NCI-H69 (cell line): Measurements from ENCODE around the gene ETV6.

Experiments used
- DNase-seq: peaks from one replicate; lab custom pipeline; 2025; lab: John Stamatoyannopoulos, UW

Gene ETV6

DNA sequence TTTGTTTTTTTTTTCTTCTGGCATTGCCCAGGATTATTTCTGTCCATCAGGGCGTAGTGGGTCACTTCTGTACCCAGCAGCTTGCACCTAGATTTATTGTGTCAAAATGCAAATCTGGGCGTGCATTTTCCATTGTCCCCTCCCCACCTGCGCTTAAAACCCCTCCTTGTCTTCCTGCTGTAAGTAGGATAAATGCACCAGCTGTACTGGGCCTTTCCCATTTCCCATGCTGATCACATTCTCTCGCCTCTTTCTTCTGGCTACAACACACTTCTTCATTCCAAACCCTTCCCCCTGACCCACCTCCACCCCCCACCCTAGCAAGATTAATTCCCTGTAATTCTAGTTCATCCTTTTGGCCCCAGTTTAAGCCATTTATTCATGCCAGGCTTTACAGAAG, 128.0 kb downstream of the ETV6 start:
- DNase-seq = no peak

DNA sequence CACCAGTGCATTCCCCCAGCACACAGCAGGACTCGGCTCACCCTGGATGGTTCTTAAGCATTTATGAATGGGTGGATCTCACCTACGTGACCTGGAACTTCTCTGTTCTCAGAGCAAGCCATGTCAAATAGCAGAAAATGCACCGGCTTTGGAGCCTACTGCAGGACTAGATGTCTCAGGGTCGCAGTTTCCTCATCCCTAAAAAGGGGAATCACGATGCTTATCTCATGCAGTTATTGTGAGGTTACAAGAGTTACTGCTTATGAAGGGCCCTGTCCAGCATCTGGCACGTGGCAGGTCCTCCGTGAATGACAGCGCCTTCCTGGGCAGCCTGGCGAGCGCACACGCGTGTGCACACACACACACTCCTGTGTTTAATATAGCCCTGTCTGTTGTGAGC, 128.5 kb downstream of the ETV6 start:
- DNase-seq = no peak

DNA sequence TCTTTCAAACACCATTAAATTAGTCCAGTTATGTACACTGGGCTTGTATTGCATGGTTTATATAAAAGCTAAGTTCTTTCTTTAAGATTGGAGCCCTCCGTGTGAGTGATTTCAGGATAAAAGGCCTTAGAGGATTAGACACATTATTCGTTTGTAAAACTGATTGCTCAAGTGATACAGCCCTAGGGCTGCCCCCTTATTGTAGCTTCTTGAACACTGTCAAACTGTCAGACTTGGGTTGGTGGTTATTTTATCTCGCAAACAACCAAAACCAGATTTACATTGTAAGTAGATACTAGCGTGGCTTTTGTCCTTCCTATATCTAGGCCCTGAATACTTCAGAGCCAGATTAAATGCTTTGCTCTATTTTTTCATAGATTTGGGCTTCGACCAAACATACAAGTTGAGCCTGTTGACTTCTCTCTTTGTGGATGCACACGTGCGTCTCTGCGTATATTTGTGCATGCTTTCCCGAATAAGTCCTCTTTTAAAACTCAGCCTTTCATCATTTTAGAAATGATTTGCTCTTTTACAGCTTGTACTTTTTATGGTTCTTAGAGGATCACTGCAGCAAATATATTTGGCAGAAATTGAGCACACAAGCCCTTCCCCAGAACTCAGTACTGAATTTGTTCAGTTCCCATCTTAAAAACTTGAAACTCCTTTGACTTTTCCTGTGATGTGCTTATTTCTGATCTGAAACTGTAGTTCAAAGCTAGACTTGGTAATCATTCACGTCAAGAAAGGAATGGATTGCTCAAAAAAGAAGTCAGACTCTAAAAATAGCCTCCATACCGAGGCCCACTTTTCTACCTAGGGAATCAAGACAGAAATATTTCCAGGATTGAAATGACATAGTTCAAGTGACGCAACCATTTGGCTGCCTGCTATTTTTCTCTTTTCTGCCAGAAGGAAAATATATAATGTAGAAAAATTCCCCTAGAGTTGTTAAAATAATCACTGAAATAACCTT, 129.5 kb downstream of the ETV6 start:
- DNase-seq = no peak

DNA sequence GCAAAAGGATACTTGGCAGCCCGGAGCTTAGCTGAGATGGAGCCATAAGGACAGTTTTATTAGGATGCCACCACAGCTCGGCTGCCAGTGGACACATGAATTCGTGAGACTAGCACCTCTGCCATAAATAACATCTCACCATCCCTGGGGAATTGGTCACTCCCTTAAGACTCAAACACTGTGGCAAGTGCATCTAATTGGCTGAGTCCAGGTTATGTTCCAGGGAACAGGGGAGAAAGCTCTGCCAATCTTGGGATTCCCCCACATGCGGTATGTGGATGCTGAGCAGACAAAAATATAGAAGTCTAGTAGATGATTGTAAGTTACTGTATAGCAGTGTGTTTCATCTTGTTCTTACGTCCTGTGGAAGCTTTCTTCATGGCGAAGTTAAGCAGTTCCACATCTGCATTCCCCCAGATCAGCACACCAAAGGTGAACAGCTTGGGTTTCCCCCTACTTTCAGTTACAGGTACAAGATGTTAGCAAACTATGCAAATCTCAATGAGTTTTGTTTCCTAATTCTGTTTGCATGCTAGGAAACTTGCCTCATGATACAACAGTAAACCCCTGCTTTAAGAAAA, 131.1 kb downstream of the ETV6 start:
- no peak for DNase-seq

DNA sequence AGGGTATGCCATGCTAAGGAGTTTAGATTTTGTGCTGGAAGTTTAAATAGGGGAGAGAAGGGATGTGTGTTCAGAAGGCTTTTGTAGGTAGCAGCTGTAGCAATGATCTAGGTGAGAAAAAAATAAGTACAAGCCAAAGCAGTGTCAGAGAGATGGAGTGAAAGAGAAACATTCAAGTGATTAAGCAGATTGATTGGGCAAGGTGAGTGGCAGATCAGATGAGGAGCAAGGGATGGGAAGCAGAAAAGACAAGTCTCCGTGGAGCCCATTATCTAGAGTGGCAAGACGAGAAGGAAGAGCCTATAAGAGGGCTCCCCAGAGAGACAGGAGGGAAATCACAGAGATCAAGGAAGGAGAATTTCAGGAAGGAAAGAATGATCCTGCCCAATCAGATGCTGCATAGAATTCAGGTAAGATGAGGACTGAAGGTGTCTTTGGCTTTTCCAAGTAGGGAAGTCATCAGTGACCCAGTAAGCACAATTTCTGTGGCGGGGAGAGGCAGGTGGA, 133.5 kb downstream of the ETV6 start:
- DNase-seq = no peak

DNA sequence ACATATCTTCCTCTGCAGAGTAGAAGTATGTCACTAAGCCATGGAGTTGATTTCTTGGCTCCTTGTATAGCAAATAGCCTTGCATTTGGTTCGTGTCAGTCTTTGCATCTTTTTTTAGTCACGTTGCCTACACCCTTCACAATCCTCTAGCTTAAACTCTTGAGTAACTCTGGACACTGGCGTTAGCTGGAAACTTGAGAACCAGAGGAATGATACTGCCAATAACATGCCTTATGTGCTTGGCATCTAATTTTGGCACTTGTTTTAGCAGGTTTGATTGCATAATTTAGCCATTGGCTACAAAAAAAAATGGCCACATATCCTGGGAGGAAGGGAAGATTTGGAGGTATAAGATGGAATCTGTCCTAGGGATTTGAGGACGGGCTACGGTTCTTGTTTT, 136.2 kb downstream of the ETV6 start:
- DNase-seq = no peak

GRCh38 chr12:11786638-11787365, 137.3 kb downstream of the ETV6 start:
- DNase-seq = no peak

GRCh38 chr12:11787437-11787836, 138.0 kb downstream of the ETV6 start:
- DNase-seq = no peak

DNA sequence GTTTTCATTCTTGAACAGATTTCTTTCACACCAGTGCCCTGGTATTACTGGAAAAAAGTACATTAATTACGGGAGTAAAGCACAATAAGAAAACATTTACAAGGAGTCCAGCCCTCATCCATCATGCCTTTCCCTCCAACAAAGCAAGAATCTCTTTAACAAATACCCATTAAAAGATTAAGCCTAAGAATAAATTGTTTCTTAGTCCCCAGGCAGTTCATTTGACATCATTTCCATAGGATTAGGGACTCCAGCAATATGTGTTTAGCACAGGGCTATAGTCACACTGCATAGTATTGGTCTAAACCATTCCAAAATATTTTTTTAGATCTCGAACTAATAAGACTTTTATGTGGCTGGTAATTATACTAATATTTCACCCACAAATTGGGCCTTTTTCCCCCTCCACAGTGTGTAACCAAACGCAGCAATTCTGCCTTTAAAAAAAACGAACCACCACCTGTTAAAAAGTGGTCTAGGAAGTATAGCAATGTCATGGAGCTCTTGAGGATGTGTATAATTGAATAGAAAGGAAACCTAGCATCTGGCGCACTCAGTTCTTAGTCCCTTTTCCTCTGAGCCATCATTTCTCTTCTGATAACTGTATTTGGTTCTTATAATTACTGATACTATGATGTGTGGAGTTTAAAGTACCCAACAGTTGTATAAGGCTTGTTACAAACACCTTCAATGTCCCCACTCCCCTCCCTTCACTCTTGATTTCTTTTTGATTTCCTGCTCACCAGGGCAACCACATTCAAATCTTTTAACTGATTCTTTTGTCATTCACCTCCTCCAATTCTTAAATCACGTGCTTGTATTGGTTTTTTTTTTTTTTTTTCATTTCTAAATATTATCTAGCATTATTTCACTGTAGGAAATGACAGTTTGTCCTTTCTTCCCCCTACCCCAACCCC, 138.7 kb downstream of the ETV6 start:
- no peak for DNase-seq

GRCh38 chr12:11793921-11794710, 144.6 kb downstream of the ETV6 start:
- DNase-seq = no peak

DNA sequence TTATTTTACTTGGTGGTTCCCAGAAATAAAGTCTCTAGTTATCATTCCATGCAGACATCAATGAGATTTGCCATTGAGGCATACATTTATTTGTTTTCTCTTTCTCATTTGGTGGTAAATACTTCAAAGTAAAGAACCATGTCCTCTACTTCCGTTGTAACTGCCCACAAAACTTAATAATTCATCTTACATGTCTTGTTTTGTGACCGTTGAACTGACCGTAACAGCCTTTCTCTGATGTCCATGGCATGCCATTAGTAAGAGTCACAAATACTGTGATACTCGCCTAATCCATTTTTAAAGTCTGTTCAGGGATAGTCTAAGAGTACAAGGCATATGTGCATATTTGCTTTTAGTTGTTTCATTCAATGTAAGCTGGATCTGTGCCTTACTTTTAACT, 145.3 kb downstream of the ETV6 start:
- DNase-seq = no peak

DNA sequence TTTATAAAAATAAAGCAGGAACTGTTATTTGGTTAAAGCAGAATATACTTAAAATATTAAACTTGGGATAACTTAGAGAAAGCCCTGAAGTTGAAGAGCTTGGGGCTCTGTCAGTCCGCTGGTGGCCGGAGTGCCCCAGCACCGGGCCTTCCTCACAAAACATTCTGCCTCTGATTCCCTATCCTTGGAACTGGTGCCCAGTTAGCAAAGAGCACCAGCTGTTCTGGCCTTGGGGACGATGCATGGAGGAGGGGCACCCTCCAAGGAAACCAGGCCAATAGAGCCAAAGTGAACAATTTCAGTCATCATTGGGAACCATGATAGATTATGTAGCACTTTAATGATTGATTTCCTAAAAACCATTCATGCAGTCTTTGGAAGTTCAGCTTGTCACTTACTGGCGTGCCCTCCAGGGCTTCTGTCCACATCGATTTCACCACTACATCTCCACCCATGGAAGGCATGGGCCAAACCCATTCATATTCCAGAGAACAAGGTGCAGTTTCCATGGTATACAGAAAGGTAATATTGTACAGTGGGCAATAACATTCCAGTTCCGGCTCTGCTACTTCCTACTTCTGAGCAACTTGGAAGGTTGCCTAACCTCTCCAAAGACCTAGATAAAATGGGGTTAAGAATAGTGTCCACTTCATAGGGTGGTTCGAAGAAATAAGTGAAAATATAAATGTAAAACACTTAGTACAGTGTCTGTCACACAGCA, 145.9 kb downstream of the ETV6 start:
- DNase-seq = no peak

- no peak for DNase-seq
Measured at GRCh38 chr12:11795913-11796459, 146.5 kb downstream of the ETV6 start.

- no peak for DNase-seq
Measured at GRCh38 chr12:11797317-11797913, 147.9 kb downstream of the ETV6 start.

GRCh38 chr12:11798006-11798708, 148.7 kb downstream of the ETV6 start:
- no peak for DNase-seq

GRCh38 chr12:11798856-11799501, 149.5 kb downstream of the ETV6 start:
- no peak for DNase-seq

DNA sequence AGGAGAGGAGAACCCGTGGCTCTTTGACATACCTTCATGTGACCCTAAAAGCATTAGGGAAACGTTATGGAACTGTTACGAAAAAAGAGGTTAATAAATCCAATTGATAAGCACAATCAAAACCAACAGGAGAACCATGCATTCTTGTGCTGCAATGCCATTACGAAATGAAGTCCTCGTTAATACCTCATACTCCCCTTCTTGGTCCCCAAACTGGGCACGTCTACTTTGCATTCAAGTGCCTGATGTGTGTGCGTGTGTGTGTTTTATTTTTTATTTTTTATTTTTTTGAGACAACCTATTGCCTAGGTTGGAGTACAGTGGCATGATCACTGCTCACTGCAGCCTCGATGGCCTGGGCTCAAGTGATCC, 150.0 kb downstream of the ETV6 start:
- DNase-seq = no peak

GRCh38 chr12:11801643-11802042, 152.2 kb downstream of the ETV6 start:
- DNase-seq = no peak
